Heart left ventricle (tissue), 13 donors: ENCODE measurements around the gene PSORS1C1.

Experiments
- CTCF ChIP-seq, 12 donors: fragments of 200-600 bp; sonication (generic) in 4 of 12; IDR thresholded peaks; one replicate each; pipeline versions ENCODE4 v1.5.0 to v1.8.0; 2018 to 2022; ENCODE audit warnings: antibody characterized with exemption in 12 of 12, mild to moderate bottlenecking in 5 of 12
- POLR2A ChIP-seq, 2 donors: fragments of 450-650 bp; IDR thresholded peaks; one replicate each; pipeline ENCODE4 v1.6.1; 2017; ENCODE audit warnings: antibody characterized with exemption in 2 of 2, mild to moderate bottlenecking in 2 of 2, moderate library complexity in 2 of 2
- donor health status: ischemic (EF 13 %, LVEDD 7.1; RV severe dilation, severe dysfunction).
- donor health status: DM: no; HTN: yes; CAD: no.
- donor health status: DM: no; HTN: no; CAD: no.
- donor health status: ischemic (EF 25% LVEDD 6.9; RV normal size, moderate dysfunction).
- donor health status: ischemic (EF 25% LVEDD 5.7; RV mildly dilated, moderate dysfunction).
- donor health status: ischemic (EF 35%, LVEDD 5.7; RV mildly dilated, moderate dysfunction).
- donor health status: nonischemic (EF 11% LVEDD 7.7; RV severe dilation, severe dysfunction).
- donor health status: DM: yes; HTN: yes; CAD: no.
- donor health status: PGD.
- donor health status: ischemic (EF 29% LVEDD 5.4; RV normal size, mild dysfunction).
- donor health status: nonischemic (EF 23%, LVEDD 6.1; RV moderate dilation, normal function).

GRCh38 chr6:31165986-31166385 lies 51.4 kb downstream of the PSORS1C1 start:
- TF ChIP-seq POLR2A (IDR thresholded peaks at IDR 0.05) = no peak
- TF ChIP-seq CTCF (IDR thresholded peaks at IDR 0.05) = no peak
